ENCODE data around the gene ZNF771.
A peak's percentile ranks its signal among the peaks of the same experiment; 100 is the strongest.

Gene ZNF771

GRCh38 chr16:30439720-30440348, 32.4 kb downstream of the ZNF771 start:
- CTCF ChIA-PET = no interaction called here
- TF ChIP-seq CTCF (conservative IDR thresholded peaks at IDR 0.05; ENCODE audit: low read depth) = no peak
- no peak for DNase-seq (ENCODE audit: low spot score)
- H3K27ac ChIP-seq = no peak overlapping the region
- POLR2A ChIA-PET (ENCODE audit: low non-redundant PET) = no interaction called here

- H3K27ac ChIP-seq = no peak overlapping the region
- ChIA-PET CTCF (no interaction called here), POLR2A (ENCODE audit: low non-redundant PET) (no interaction called here)
- TF ChIP-seq CTCF (conservative IDR thresholded peaks at IDR 0.05; ENCODE audit: low read depth) = no peak
- DNase-seq (ENCODE audit: low spot score) = no peak
These were observed 36.2 kb downstream of the ZNF771 start for GRCh38 chr16:30443631-30444030.

GRCh38 chr16:30444231-30445148, 37.1 kb downstream of the ZNF771 start:
- DNase-seq (ENCODE audit: low spot score) = no peak
- POLR2A ChIA-PET (ENCODE audit: low non-redundant PET) = interaction anchor here (0.6 to 1.1 kb wide), 3 partner anchors 11 to 123 kb away, joined by 3 to 4 read pairs (median 3); no protein-coding TSS in a partner anchor
- H3K27ac ChIP-seq = peak overlapping the region; percentile 87
- CTCF ChIA-PET = interaction anchor here (0.6 kb wide), 1 partner anchor 98 kb away, joined by 3 read pairs; no protein-coding TSS in a partner anchor
- TF ChIP-seq CTCF (conservative IDR thresholded peaks at IDR 0.05; ENCODE audit: low read depth) = no peak

GRCh38 chr16:30445149-30445407, 37.7 kb downstream of the ZNF771 start:
- TF ChIP-seq CTCF (conservative IDR thresholded peaks at IDR 0.05; ENCODE audit: low read depth) = no peak
- ChIA-PET POLR2A (ENCODE audit: low non-redundant PET) (interaction anchor here (0.6 to 1.1 kb wide), 3 partner anchors 11 to 123 kb away, joined by 3 to 4 read pairs (median 3); no protein-coding TSS in a partner anchor), CTCF (interaction anchor here (0.6 to 0.9 kb wide), 3 partner anchors 97 to 355 kb away, joined by 3 read pairs; no protein-coding TSS in a partner anchor)
- peak overlapping the region; percentile 87 for H3K27ac ChIP-seq
- DNase-seq (ENCODE audit: low spot score) = no peak

- DNase-seq (ENCODE audit: low spot score) = peak; percentile 98
- POLR2A ChIA-PET (ENCODE audit: low non-redundant PET) = interaction anchor here (1.1 kb wide), 1 partner anchor 90 kb away, joined by 4 read pairs; no protein-coding TSS in a partner anchor
- peak within 1 kb of the TSS; percentile 87 for H3K27ac ChIP-seq
- CTCF ChIA-PET = interaction anchor here (0.7 to 0.9 kb wide), 2 partner anchors 183 to 355 kb away, joined by 3 read pairs; no protein-coding TSS in a partner anchor
- TF ChIP-seq CTCF (conservative IDR thresholded peaks at IDR 0.05; ENCODE audit: low read depth) = peak; percentile 61
These were observed 38.2 kb downstream of the ZNF771 start, which contains the start of gene SEPHS2 for GRCh38 chr16:30445408-30446202. SEPHS2 (minus strand) TSS chr16:30445874; CDS start chr16:30445727, 147 bp downstream.

GRCh38 chr16:30446203-30446595, 38.8 kb downstream of the ZNF771 start:
- ChIA-PET POLR2A (ENCODE audit: low non-redundant PET) (no interaction called here), CTCF (interaction anchor here (0.6 kb wide), 1 partner anchor 89 kb away, joined by 4 read pairs; no protein-coding TSS in a partner anchor)
- peak overlapping the region; percentile 87 for H3K27ac ChIP-seq
- DNase-seq (ENCODE audit: low spot score) = no peak
- no peak for TF ChIP-seq CTCF (conservative IDR thresholded peaks at IDR 0.05; ENCODE audit: low read depth)

All from RWPE1 (cell line).